Kidney epithelial cell (primary cell): ENCODE measurements around the gene HCFC2. TPM values are rescaled to one million over a fixed set of nuclear protein-coding genes. Genes with fewer than 3 reads are reported as not detected.

Experiments used
- DNase-seq: peaks from one replicate; pipeline ENCODE4 v3.0.0-alpha.2; 2010; ENCODE audit warnings: low read depth
- H3K27me3 ChIP-seq: 2 replicates; pipeline ENCODE4 v1.6.0; 2011; ENCODE audit warnings: low read length; ENCODE audit not compliant: control insufficient read depth, insufficient read depth
- H3K36me3 ChIP-seq: 2 replicates; pipeline ENCODE4 v1.5.1; 2011; ENCODE audit warnings: low read length; ENCODE audit not compliant: control insufficient read depth, insufficient read depth
- H3K4me3 ChIP-seq: 2 replicates; pipeline ENCODE4 v1.5.1; 2011; ENCODE audit warnings: low read depth, mild to moderate bottlenecking, control low read depth, low read length
- total RNA-seq: library from RNA; depleted of rRNA; stranded (reverse); fragments of >200 nt; gene quantifications from 2 replicates; pipeline ENCODE4 v1.2.3, GENCODE V29; 2015
- TF ChIP-seq, protein P1 (sequence below): IDR thresholded peaks from 2 replicates; pipeline ENCODE4 v1.5.1; 2011; ENCODE audit warnings: mild to moderate bottlenecking, moderate library complexity, low read length, control low read depth, inconsistent platforms; ENCODE audit not compliant: insufficient read depth, poor library complexity, severe bottlenecking

Gene HCFC2
- total RNA-seq, 1 donor from 2014 or later = 7.4 TPM

GRCh38 chr12:104048162-104048561 lies 16.2 kb upstream of the HCFC2 start:
- H3K27me3 ChIP-seq = no peaks in the 10 kb centered on the region
- no peak for DNase-seq
- TF ChIP-seq, protein P1, sequence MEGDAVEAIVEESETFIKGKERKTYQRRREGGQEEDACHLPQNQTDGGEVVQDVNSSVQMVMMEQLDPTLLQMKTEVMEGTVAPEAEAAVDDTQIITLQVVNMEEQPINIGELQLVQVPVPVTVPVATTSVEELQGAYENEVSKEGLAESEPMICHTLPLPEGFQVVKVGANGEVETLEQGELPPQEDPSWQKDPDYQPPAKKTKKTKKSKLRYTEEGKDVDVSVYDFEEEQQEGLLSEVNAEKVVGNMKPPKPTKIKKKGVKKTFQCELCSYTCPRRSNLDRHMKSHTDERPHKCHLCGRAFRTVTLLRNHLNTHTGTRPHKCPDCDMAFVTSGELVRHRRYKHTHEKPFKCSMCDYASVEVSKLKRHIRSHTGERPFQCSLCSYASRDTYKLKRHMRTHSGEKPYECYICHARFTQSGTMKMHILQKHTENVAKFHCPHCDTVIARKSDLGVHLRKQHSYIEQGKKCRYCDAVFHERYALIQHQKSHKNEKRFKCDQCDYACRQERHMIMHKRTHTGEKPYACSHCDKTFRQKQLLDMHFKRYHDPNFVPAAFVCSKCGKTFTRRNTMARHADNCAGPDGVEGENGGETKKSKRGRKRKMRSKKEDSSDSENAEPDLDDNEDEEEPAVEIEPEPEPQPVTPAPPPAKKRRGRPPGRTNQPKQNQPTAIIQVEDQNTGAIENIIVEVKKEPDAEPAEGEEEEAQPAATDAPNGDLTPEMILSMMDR = no peak
- H3K36me3 ChIP-seq = no peaks in the 10 kb centered on the region
- H3K4me3 ChIP-seq = no peak overlapping the region

- Histone ChIP-seq H3K4me3 (no peak overlapping the region), H3K27me3 (no peaks in the 10 kb centered on the region), H3K36me3 (no peaks in the 10 kb centered on the region)
- TF ChIP-seq, protein P1 = no peak
- no peak for DNase-seq
Measured at GRCh38 chr12:104048811-104049210, 15.5 kb upstream of the HCFC2 start.

GRCh38 chr12:104049278-104049902 lies 14.9 kb upstream of the HCFC2 start:
- Histone ChIP-seq H3K27me3 (no peaks in the 10 kb centered on the region), H3K4me3 (peak overlapping the region; percentile 38), H3K36me3 (no peaks in the 10 kb centered on the region)
- TF ChIP-seq, protein P1 = no peak
- no peak for DNase-seq

GRCh38 chr12:104049903-104050356 lies 14.4 kb upstream of the HCFC2 start, which contains the start of gene GLT8D2:
GLT8D2 (minus strand) TSS chr12:104050187; CDS start chr12:104019648, 30,539 bp downstream.
- TF ChIP-seq, protein P1 = no peak
- Histone ChIP-seq H3K36me3 (no peaks in the 10 kb centered on the region), H3K27me3 (no peaks in the 10 kb centered on the region), H3K4me3 (peak within 1 kb of the TSS; percentile 38)
- no peak for DNase-seq

DNA sequence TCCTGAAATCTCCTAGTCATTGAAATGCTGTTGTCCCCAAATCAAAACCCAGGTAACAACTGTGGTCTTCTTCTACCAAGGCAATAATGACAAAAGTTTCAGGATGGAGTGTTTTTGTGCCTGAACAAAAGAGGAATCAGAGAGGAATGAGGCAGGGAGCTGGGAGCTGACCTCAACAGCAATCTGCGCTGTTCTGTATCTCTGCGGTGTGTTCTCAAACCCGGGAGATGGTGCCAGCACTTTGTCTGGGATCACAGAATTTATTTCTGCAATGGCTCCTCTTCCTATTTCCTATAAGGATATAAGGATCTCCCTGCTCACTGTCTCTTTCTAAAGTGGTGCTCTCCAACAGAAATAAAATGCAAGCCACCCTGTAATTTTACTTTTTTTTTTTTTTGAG lies 13.9 kb upstream of the HCFC2 start:
- TF ChIP-seq, protein P1 = no peak
- no peak for DNase-seq
- H3K27me3 ChIP-seq = no peaks in the 10 kb centered on the region
- H3K4me3 ChIP-seq = no peak overlapping the region
- H3K36me3 ChIP-seq = no peaks in the 10 kb centered on the region

GRCh38 chr12:104054681-104055346 lies 9.5 kb upstream of the HCFC2 start:
- Histone ChIP-seq H3K36me3 (no peaks in the 10 kb centered on the region), H3K4me3 (no peak overlapping the region), H3K27me3 (no peaks in the 10 kb centered on the region)
- DNase-seq = no peak
- TF ChIP-seq, protein P1 = no peak
